K562 (cell line): ENCODE data around the gene MSH3. TPM values are rescaled to one million over a fixed set of nuclear protein-coding genes. Genes with fewer than 3 reads are reported as not detected.

ENCODE experiments used
- ERF ChIP-seq: fragments of 450-650 bp; formaldehyde crosslinking; IDR thresholded peaks from 2 replicates; pipeline ENCODE4 v1.4.0; 2020; ENCODE audit warnings: mild to moderate bottlenecking, mixed read lengths
- ETV5 ChIP-seq: sonication (generic); formaldehyde crosslinking; IDR thresholded peaks from 2 replicates; pipeline ENCODE4 v1.4.0; 2020; ENCODE audit warnings: low read depth, mild to moderate bottlenecking, missing genetic modification reagents
- GTF2E2 ChIP-seq: fragments of 200-800 bp; sonication (Bioruptor generic); IDR thresholded peaks from 2 replicates; pipeline ENCODE4 v1.6.1; 2016; ENCODE audit warnings: missing genetic modification characterization, missing compliant biosample characterization
- HDAC1 ChIP-seq, 2 experiments: fragments of 450-650 bp; IDR thresholded peaks; 2 replicates each; pipeline ENCODE4 v1.6.1; 2016 to 2017; ENCODE audit warnings: inconsistent platforms in 1 of 2, mild to moderate bottlenecking in 1 of 2, moderate library complexity in 1 of 2
- HDAC2 ChIP-seq: fragments of 450-650 bp; IDR thresholded peaks from 2 replicates; pipeline ENCODE4 v1.6.1; 2016; ENCODE audit warnings: mild to moderate bottlenecking
- HMG20B ChIP-seq: fragments of 250-450 bp; sonication (Bioruptor Pico); IDR thresholded peaks from 2 replicates; pipeline ENCODE4 v1.5.0; 2021; ENCODE audit warnings: mild to moderate bottlenecking
- HNRNPH1 ChIP-seq: fragments of 200-400 bp; formaldehyde crosslinking; optimal IDR thresholded peaks from 2 replicates; pipeline ENCODE3; 2017; ENCODE audit warnings: low read depth, mild to moderate bottlenecking, low read length, moderate library complexity
- KLF6 ChIP-seq: fragments of 250-450 bp; sonication (Bioruptor Pico); IDR thresholded peaks from 2 replicates; pipeline ENCODE4 v1.4.0; 2020; ENCODE audit warnings: mild to moderate bottlenecking, moderate library complexity, borderline replicate concordance
- NR3C1 ChIP-seq: sonication (generic); formaldehyde crosslinking; IDR thresholded peaks from 2 replicates; pipeline ENCODE4 v1.8.1; 2022; ENCODE audit warnings: missing genetic modification reagents
- RB1 ChIP-seq: fragments of 450-650 bp; IDR thresholded peaks from 2 replicates; pipeline ENCODE4 v1.6.1; 2017; ENCODE audit warnings: low read depth, mild to moderate bottlenecking
- RCOR1 ChIP-seq, 2 experiments: IDR thresholded peaks; 2 replicates each; pipeline ENCODE4 v1.6.1; 2012; ENCODE audit warnings: low read depth in 2 of 2, low read length in 2 of 2, borderline replicate concordance in 1 of 2, improper control_type of control experiment in 1 of 2
- SMARCA5 ChIP-seq: fragments of 450-650 bp; IDR thresholded peaks from 2 replicates; pipeline ENCODE4 v1.6.1; 2016
- TAF1 ChIP-seq: IDR thresholded peaks from 2 replicates; pipeline ENCODE4 v1.6.1; 2011; ENCODE audit warnings: mild to moderate bottlenecking, low read length, moderate library complexity; ENCODE audit not compliant: insufficient read depth, control insufficient read depth, severe bottlenecking; ENCODE audit errors: extremely low read depth
- WHSC1 ChIP-seq: IDR thresholded peaks from one replicate; pipeline ENCODE4 v1.6.1; 2012; ENCODE audit warnings: low read length, control low read depth, inconsistent platforms
- ZBTB8A ChIP-seq: fragments of 450-650 bp; IDR thresholded peaks from 2 replicates; pipeline ENCODE4 v1.6.1; 2018; ENCODE audit warnings: mild to moderate bottlenecking, moderate library complexity; ENCODE audit not compliant: partially characterized antibody
- ZKSCAN1 ChIP-seq: fragments of 150-350 bp; IDR thresholded peaks from 2 replicates; pipeline ENCODE4 v1.6.1; 2016; ENCODE audit warnings: low read depth, low read length
- ZNF507 ChIP-seq: conservative IDR thresholded peaks from 2 replicates; pipeline ENCODE4 v1.6.1; 2017; ENCODE audit warnings: missing genetic modification characterization, missing compliant biosample characterization
- polyA plus RNA-seq, 8 experiments: library from polyadenylated mRNA; depleted of rRNA in 4 of 8; stranded (reverse) in 5 of 8; unstranded in 3 of 8; fragments of >200 nt; fragmentation: Nextera tagmentation in 2 of 8; fragmentation: Illumina TruSeq in 1 of 8; extraction: Ambion mirVana in 2 of 8; extraction: Trizol in 1 of 8; gene quantifications; 2 replicates each; pipeline versions ENCODE4 v1.2.1 to v1.2.3, GENCODE V29; 2011 to 2014; ENCODE audit warnings: inconsistent platforms in 1 of 8, missing spikeins in 1 of 8
- total RNA-seq, 7 experiments: library from RNA; depleted of rRNA in 6 of 7; stranded (reverse); fragments of >200 nt in 6 of 7; fragmentation: Illumina TruSeq in 2 of 7; extraction: Trizol in 2 of 7; gene quantifications; 2 replicates each; pipeline versions ENCODE4 v1.2.1 to v1.2.3, GENCODE V29; 2011 to 2021; ENCODE audit warnings: low replicate concordance in 1 of 7
- TF ChIP-seq, protein P1 (sequence below), 2 experiments: fragments of 450-650 bp; IDR thresholded peaks; 2 replicates each; pipeline ENCODE4 v1.6.1; 2016
- TF ChIP-seq, protein P2 (sequence below), 2 experiments: fragments of 150-350 bp in 1 of 2; IDR thresholded peaks; 2 replicates each; pipeline ENCODE4 v1.6.1; 2012 to 2016; ENCODE audit warnings: low read depth in 2 of 2, low read length in 2 of 2, mild to moderate bottlenecking in 1 of 2, moderate library complexity in 1 of 2
- TF ChIP-seq, protein P3 (sequence below): fragments of 450-650 bp; IDR thresholded peaks from 2 replicates; pipeline ENCODE4 v1.6.1; 2016; ENCODE audit warnings: borderline replicate concordance
- TF ChIP-seq, protein P4 (sequence below): sonication (generic); formaldehyde crosslinking; IDR thresholded peaks from 2 replicates; pipeline ENCODE4 v1.9.0; 2022; ENCODE audit warnings: mild to moderate bottlenecking, missing genetic modification reagents

Gene MSH3
- total and polyA plus RNA-seq, 9 of the 15 experiments (the other 6 are each of a cell fraction or from before 2014, with no cell fraction given) = 3.9 to 17.2 (median 13.2) TPM

DNA sequence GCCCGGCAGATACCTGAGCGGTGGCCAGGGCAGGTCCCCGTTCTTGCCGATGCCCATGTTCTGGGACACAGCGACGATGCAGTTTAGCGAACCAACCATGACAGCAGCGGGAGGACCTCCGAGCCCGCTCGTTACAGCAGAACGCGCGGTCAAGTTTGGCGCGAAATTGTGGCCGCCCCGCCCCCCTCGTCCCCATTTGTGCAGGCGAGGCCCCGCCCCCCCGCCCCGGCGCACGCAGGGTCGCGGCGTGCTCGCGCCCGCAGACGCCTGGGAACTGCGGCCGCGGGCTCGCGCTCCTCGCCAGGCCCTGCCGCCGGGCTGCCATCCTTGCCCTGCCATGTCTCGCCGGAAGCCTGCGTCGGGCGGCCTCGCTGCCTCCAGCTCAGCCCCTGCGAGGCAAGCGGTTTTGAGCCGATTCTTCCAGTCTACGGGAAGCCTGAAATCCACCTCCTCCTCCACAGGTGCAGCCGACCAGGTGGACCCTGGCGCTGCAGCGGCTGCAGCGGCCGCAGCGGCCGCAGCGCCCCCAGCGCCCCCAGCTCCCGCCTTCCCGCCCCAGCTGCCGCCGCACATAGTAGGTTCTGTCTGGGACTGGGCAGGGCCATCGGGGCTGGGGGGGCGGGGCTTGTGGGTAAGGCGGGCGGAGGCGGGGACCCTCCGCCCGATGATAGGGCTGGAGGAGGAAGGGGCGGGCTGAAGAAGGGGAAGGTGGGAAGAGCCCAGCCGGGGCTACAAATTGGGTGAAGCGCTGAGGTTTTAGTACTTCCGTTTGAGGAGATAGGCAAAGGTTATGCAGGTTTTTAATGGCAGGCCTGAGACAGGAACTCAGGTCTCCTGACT is at the start of gene MSH3, which contains the start of gene DHFR (continued):
- TF ChIP-seq WHSC1 (no peak), ERF (CRISPR knock-in tag) (0 out of 2 replicates have a peak, but pooled peaks have one; percentile 34), RCOR1 (IDR thresholded peaks at IDR 0.05; ENCODE audit: borderline replicate concordance in 1 of 2, low read depth in 2 of 2, low read length in 2 of 2) (peak in 1 of 2 experiments; percentile 4; a peak in 1 of 4 replicates), SMARCA5 (no peak), HMG20B (CRISPR knock-in tag) (no peak), HDAC1 (IDR thresholded peaks at IDR 0.05) (peak; percentile 21 to 88; a peak in 2 of 4 replicates), HNRNPH1 (no peak), ZKSCAN1 (peak; percentile 100), NR3C1 (no peak), RB1 (peak; percentile 59; the same call in 1 of the 2 replicates), ZNF507 (tag) (no peak), ZBTB8A (no peak), ETV5 (CRISPR knock-in tag) (no peak), HDAC2 (peak; percentile 35; the same call in 1 of the 2 replicates), TAF1 (peak; percentile 64), KLF6 (CRISPR knock-in tag) (no peak), GTF2E2 (peak; percentile 78)
- TF ChIP-seq, protein P1, sequence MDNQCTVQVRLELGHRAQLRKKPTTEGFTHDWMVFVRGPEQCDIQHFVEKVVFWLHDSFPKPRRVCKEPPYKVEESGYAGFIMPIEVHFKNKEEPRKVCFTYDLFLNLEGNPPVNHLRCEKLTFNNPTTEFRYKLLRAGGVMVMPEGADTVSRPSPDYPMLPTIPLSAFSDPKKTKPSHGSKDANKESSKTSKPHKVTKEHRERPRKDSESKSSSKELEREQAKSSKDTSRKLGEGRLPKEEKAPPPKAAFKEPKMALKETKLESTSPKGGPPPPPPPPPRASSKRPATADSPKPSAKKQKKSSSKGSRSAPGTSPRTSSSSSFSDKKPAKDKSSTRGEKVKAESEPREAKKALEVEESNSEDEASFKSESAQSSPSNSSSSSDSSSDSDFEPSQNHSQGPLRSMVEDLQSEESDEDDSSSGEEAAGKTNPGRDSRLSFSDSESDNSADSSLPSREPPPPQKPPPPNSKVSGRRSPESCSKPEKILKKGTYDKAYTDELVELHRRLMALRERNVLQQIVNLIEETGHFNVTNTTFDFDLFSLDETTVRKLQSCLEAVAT (IDR thresholded peaks at IDR 0.05) = 0 out of 4 replicates have a peak, but pooled peaks of 1 of the 2 experiments have one; percentile 16
- TF ChIP-seq, protein P2, sequence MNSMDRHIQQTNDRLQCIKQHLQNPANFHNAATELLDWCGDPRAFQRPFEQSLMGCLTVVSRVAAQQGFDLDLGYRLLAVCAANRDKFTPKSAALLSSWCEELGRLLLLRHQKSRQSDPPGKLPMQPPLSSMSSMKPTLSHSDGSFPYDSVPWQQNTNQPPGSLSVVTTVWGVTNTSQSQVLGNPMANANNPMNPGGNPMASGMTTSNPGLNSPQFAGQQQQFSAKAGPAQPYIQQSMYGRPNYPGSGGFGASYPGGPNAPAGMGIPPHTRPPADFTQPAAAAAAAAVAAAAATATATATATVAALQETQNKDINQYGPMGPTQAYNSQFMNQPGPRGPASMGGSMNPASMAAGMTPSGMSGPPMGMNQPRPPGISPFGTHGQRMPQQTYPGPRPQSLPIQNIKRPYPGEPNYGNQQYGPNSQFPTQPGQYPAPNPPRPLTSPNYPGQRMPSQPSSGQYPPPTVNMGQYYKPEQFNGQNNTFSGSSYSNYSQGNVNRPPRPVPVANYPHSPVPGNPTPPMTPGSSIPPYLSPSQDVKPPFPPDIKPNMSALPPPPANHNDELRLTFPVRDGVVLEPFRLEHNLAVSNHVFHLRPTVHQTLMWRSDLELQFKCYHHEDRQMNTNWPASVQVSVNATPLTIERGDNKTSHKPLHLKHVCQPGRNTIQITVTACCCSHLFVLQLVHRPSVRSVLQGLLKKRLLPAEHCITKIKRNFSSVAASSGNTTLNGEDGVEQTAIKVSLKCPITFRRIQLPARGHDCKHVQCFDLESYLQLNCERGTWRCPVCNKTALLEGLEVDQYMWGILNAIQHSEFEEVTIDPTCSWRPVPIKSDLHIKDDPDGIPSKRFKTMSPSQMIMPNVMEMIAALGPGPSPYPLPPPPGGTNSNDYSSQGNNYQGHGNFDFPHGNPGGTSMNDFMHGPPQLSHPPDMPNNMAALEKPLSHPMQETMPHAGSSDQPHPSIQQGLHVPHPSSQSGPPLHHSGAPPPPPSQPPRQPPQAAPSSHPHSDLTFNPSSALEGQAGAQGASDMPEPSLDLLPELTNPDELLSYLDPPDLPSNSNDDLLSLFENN (IDR thresholded peaks at IDR 0.05; ENCODE audit: low read depth in 2 of 2, low read length in 2 of 2) = no peak
- TF ChIP-seq, protein P3, sequence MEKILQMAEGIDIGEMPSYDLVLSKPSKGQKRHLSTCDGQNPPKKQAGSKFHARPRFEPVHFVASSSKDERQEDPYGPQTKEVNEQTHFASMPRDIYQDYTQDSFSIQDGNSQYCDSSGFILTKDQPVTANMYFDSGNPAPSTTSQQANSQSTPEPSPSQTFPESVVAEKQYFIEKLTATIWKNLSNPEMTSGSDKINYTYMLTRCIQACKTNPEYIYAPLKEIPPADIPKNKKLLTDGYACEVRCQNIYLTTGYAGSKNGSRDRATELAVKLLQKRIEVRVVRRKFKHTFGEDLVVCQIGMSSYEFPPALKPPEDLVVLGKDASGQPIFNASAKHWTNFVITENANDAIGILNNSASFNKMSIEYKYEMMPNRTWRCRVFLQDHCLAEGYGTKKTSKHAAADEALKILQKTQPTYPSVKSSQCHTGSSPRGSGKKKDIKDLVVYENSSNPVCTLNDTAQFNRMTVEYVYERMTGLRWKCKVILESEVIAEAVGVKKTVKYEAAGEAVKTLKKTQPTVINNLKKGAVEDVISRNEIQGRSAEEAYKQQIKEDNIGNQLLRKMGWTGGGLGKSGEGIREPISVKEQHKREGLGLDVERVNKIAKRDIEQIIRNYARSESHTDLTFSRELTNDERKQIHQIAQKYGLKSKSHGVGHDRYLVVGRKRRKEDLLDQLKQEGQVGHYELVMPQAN = 0 out of 2 replicates have a peak, but pooled peaks have one; percentile 64
- TF ChIP-seq, protein P4, sequence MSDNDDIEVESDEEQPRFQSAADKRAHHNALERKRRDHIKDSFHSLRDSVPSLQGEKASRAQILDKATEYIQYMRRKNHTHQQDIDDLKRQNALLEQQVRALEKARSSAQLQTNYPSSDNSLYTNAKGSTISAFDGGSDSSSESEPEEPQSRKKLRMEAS = no peak
